ENCODE measurements around the gene SH3RF2. TPM values are rescaled to one million over a fixed set of nuclear protein-coding genes. Genes with fewer than 3 reads are reported as not detected.

SH3RF2 gene
- total and polyA plus RNA-seq, 2 of the 13 experiments (the other 11 are each of a cell fraction or from before 2014, with no cell fraction given), result 2.6 to 3.7 TPM

GRCh38 chr5:145968970-145969713 lies 32.8 kb downstream of the SH3RF2 start (continued):
- TF ChIP-seq, protein P1, sequence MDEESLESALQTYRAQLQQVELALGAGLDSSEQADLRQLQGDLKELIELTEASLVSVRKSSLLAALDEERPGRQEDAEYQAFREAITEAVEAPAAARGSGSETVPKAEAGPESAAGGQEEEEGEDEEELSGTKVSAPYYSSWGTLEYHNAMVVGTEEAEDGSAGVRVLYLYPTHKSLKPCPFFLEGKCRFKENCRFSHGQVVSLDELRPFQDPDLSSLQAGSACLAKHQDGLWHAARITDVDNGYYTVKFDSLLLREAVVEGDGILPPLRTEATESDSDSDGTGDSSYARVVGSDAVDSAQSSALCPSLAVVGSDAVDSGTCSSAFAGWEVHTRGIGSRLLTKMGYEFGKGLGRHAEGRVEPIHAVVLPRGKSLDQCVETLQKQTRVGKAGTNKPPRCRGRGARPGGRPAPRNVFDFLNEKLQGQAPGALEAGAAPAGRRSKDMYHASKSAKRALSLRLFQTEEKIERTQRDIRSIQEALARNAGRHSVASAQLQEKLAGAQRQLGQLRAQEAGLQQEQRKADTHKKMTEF (CRISPR knock-in tag; IDR thresholded peaks at IDR 0.05), result 0 out of 2 replicates have a peak, but pooled peaks have one; percentile 30
- TF ChIP-seq CEBPB (IDR thresholded peaks at IDR 0.05; ENCODE audit: borderline replicate concordance, low read depth, low read length), result peak; percentile 78
- TF ChIP-seq ARNT2 (CRISPR knock-in tag; IDR thresholded peaks at IDR 0.05; ENCODE audit: low read depth), result no peak
- TF ChIP-seq, protein P2, sequence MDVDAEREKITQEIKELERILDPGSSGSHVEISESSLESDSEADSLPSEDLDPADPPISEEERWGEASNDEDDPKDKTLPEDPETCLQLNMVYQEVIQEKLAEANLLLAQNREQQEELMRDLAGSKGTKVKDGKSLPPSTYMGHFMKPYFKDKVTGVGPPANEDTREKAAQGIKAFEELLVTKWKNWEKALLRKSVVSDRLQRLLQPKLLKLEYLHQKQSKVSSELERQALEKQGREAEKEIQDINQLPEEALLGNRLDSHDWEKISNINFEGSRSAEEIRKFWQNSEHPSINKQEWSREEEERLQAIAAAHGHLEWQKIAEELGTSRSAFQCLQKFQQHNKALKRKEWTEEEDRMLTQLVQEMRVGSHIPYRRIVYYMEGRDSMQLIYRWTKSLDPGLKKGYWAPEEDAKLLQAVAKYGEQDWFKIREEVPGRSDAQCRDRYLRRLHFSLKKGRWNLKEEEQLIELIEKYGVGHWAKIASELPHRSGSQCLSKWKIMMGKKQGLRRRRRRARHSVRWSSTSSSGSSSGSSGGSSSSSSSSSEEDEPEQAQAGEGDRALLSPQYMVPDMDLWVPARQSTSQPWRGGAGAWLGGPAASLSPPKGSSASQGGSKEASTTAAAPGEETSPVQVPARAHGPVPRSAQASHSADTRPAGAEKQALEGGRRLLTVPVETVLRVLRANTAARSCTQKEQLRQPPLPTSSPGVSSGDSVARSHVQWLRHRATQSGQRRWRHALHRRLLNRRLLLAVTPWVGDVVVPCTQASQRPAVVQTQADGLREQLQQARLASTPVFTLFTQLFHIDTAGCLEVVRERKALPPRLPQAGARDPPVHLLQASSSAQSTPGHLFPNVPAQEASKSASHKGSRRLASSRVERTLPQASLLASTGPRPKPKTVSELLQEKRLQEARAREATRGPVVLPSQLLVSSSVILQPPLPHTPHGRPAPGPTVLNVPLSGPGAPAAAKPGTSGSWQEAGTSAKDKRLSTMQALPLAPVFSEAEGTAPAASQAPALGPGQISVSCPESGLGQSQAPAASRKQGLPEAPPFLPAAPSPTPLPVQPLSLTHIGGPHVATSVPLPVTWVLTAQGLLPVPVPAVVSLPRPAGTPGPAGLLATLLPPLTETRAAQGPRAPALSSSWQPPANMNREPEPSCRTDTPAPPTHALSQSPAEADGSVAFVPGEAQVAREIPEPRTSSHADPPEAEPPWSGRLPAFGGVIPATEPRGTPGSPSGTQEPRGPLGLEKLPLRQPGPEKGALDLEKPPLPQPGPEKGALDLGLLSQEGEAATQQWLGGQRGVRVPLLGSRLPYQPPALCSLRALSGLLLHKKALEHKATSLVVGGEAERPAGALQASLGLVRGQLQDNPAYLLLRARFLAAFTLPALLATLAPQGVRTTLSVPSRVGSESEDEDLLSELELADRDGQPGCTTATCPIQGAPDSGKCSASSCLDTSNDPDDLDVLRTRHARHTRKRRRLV (CRISPR knock-in tag; IDR thresholded peaks at IDR 0.05), result no peak
- TF ChIP-seq ZNF776 (CRISPR knock-in tag; IDR thresholded peaks at IDR 0.05), result no peak
- TF ChIP-seq ARID5B (CRISPR knock-in tag; IDR thresholded peaks at IDR 0.05), result peak; percentile 72
- TF ChIP-seq SOX5 (CRISPR knock-in tag; IDR thresholded peaks at IDR 0.05; ENCODE audit: borderline replicate concordance), result no peak; the same call in 1 of the 2 replicates
- TF ChIP-seq ZNF292 (CRISPR knock-in tag; IDR thresholded peaks at IDR 0.05; ENCODE audit: borderline replicate concordance, low read depth), result no peak
- TF ChIP-seq SRSF1 (optimal IDR thresholded peaks at IDR 0.05; ENCODE audit: low read depth, low read length), result no peak
- TF ChIP-seq ZNF800 (CRISPR knock-in tag; IDR thresholded peaks at IDR 0.05), result no peak
- TF ChIP-seq, protein P3, sequence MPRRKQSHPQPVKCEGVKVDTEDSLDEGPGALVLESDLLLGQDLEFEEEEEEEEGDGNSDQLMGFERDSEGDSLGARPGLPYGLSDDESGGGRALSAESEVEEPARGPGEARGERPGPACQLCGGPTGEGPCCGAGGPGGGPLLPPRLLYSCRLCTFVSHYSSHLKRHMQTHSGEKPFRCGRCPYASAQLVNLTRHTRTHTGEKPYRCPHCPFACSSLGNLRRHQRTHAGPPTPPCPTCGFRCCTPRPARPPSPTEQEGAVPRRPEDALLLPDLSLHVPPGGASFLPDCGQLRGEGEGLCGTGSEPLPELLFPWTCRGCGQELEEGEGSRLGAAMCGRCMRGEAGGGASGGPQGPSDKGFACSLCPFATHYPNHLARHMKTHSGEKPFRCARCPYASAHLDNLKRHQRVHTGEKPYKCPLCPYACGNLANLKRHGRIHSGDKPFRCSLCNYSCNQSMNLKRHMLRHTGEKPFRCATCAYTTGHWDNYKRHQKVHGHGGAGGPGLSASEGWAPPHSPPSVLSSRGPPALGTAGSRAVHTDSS (CRISPR knock-in tag; conservative IDR thresholded peaks at IDR 0.05), result no peak
- TF ChIP-seq E2F2 (CRISPR knock-in tag; IDR thresholded peaks at IDR 0.05; ENCODE audit: borderline replicate concordance), result no peak
